Measurements from ENCODE around the gene CTSL. TPM values are rescaled to one million over a fixed set of nuclear protein-coding genes. Genes with fewer than 3 reads are reported as not detected.
A peak's percentile ranks its signal among the peaks of the same experiment; 100 is the strongest.

Gene CTSL
- total RNA-seq (2014; rRNA removed; shearing (Covaris generic); ENCODE audit: low replicate concordance), result not detected in 2 replicates

- Histone ChIP-seq H3K27ac (ENCODE audit: low read length) (no peak within 1 kb of the TSS), H3K9me3 (ENCODE audit: low read length) (no peaks in the 10 kb centered on the region), H3K36me3 (ENCODE audit: insufficient read depth, low read length) (no peaks in the 10 kb centered on the region), H2AFZ (ENCODE audit: low read length) (no peak within 1 kb of the TSS), H3K79me2 (ENCODE audit: low read length) (no peaks in the 10 kb centered on the region), H3K4me3 (ENCODE audit: low read length) (no peak within 1 kb of the TSS), H3K4me2 (ENCODE audit: low read depth, low read length, poor library complexity, severe bottlenecking) (no peak within 1 kb of the TSS), H3K27me3 (ENCODE audit: low read length) (no peaks in the 10 kb centered on the region), H3K9me2 (replicated peaks; ENCODE audit: insufficient read depth, low read length) (no peaks in the 10 kb centered on the region), H3K4me1 (ENCODE audit: low read length) (no peaks in the 10 kb centered on the region), H3K9ac (ENCODE audit: low read length) (no peak within 1 kb of the TSS), H4K20me1 (ENCODE audit: insufficient read depth, low read depth, low read length) (no peaks in the 10 kb centered on the region)
- no peak for DNase-seq
These were observed at the start of gene CTSL for GRCh38 chr9:87725900-87726709. CTSL (plus strand) TSS chr9:87726119; CDS start chr9:87727604, 1,485 bp downstream.

- H3K79me2 ChIP-seq (ENCODE audit: low read length), result no peaks in the 10 kb centered on the region
- H3K4me2 ChIP-seq (ENCODE audit: low read depth, low read length, poor library complexity, severe bottlenecking), result no peak overlapping the region
- H3K4me1 ChIP-seq (ENCODE audit: low read length), result no peaks in the 10 kb centered on the region
- H2AFZ ChIP-seq (ENCODE audit: low read length), result no peak overlapping the region
- H4K20me1 ChIP-seq (ENCODE audit: insufficient read depth, low read depth, low read length), result no peaks in the 10 kb centered on the region
- no peaks in the 10 kb centered on the region for H3K36me3 ChIP-seq (ENCODE audit: insufficient read depth, low read length)
- DNase-seq, result no peak
- H3K9ac ChIP-seq (ENCODE audit: low read length), result no peak overlapping the region
- H3K4me3 ChIP-seq (ENCODE audit: low read length), result no peak overlapping the region
- no peaks in the 10 kb centered on the region for H3K9me2 ChIP-seq (replicated peaks; ENCODE audit: insufficient read depth, low read length)
- H3K27me3 ChIP-seq (ENCODE audit: low read length), result no peaks in the 10 kb centered on the region
- H3K9me3 ChIP-seq (ENCODE audit: low read length), result no peaks in the 10 kb centered on the region
- H3K27ac ChIP-seq (ENCODE audit: low read length), result no peak overlapping the region
These were observed 48.7 kb upstream of the CTSL start for GRCh38 chr9:87676976-87677775.

- Histone ChIP-seq H3K9ac (ENCODE audit: low read length) (no peak overlapping the region), H3K4me3 (ENCODE audit: low read length) (no peak overlapping the region), H4K20me1 (ENCODE audit: insufficient read depth, low read depth, low read length) (no peaks in the 10 kb centered on the region), H3K9me2 (replicated peaks; ENCODE audit: insufficient read depth, low read length) (no peaks in the 10 kb centered on the region), H3K79me2 (ENCODE audit: low read length) (no peaks in the 10 kb centered on the region), H2AFZ (ENCODE audit: low read length) (no peak overlapping the region), H3K9me3 (ENCODE audit: low read length) (no peaks in the 10 kb centered on the region), H3K4me2 (ENCODE audit: low read depth, low read length, poor library complexity, severe bottlenecking) (no peak overlapping the region), H3K27me3 (ENCODE audit: low read length) (no peaks in the 10 kb centered on the region), H3K36me3 (ENCODE audit: insufficient read depth, low read length) (no peaks in the 10 kb centered on the region), H3K4me1 (ENCODE audit: low read length) (no peaks in the 10 kb centered on the region), H3K27ac (ENCODE audit: low read length) (no peak overlapping the region)
- DNase-seq, result no peak
These were observed 47.9 kb upstream of the CTSL start for GRCh38 chr9:87677776-87678587.

GRCh38 chr9:87678650-87679355, 47.1 kb upstream of the CTSL start:
- Histone ChIP-seq H3K4me3 (ENCODE audit: low read length) (no peak overlapping the region), H3K4me1 (ENCODE audit: low read length) (no peaks in the 10 kb centered on the region), H3K27ac (ENCODE audit: low read length) (no peak overlapping the region), H3K27me3 (ENCODE audit: low read length) (no peaks in the 10 kb centered on the region), H3K9ac (ENCODE audit: low read length) (no peak overlapping the region), H3K9me3 (ENCODE audit: low read length) (no peaks in the 10 kb centered on the region), H3K79me2 (ENCODE audit: low read length) (no peaks in the 10 kb centered on the region), H3K4me2 (ENCODE audit: low read depth, low read length, poor library complexity, severe bottlenecking) (no peak overlapping the region), H4K20me1 (ENCODE audit: insufficient read depth, low read depth, low read length) (no peaks in the 10 kb centered on the region), H3K36me3 (ENCODE audit: insufficient read depth, low read length) (no peaks in the 10 kb centered on the region), H3K9me2 (replicated peaks; ENCODE audit: insufficient read depth, low read length) (no peaks in the 10 kb centered on the region), H2AFZ (ENCODE audit: low read length) (no peak overlapping the region)
- peak; percentile 72 for DNase-seq

GRCh38 chr9:87681271-87682061, 44.5 kb upstream of the CTSL start:
- Histone ChIP-seq H3K4me3 (ENCODE audit: low read length) (no peak overlapping the region), H3K27ac (ENCODE audit: low read length) (no peak overlapping the region), H3K9ac (ENCODE audit: low read length) (no peak overlapping the region), H3K27me3 (ENCODE audit: low read length) (no peaks in the 10 kb centered on the region), H3K9me3 (ENCODE audit: low read length) (no peaks in the 10 kb centered on the region), H3K4me1 (ENCODE audit: low read length) (no peaks in the 10 kb centered on the region), H3K9me2 (replicated peaks; ENCODE audit: insufficient read depth, low read length) (no peaks in the 10 kb centered on the region), H4K20me1 (ENCODE audit: insufficient read depth, low read depth, low read length) (no peaks in the 10 kb centered on the region), H3K36me3 (ENCODE audit: insufficient read depth, low read length) (no peaks in the 10 kb centered on the region), H3K4me2 (ENCODE audit: low read depth, low read length, poor library complexity, severe bottlenecking) (no peak overlapping the region), H3K79me2 (ENCODE audit: low read length) (no peaks in the 10 kb centered on the region), H2AFZ (ENCODE audit: low read length) (no peak overlapping the region)
- DNase-seq, result no peak

GRCh38 chr9:87682085-87682484, 43.8 kb upstream of the CTSL start:
- no peaks in the 10 kb centered on the region for H3K79me2 ChIP-seq (ENCODE audit: low read length)
- no peak overlapping the region for H2AFZ ChIP-seq (ENCODE audit: low read length)
- H3K4me3 ChIP-seq (ENCODE audit: low read length), result no peak overlapping the region
- H3K36me3 ChIP-seq (ENCODE audit: insufficient read depth, low read length), result no peaks in the 10 kb centered on the region
- no peak for DNase-seq
- H3K27me3 ChIP-seq (ENCODE audit: low read length), result no peaks in the 10 kb centered on the region
- H3K9me3 ChIP-seq (ENCODE audit: low read length), result no peaks in the 10 kb centered on the region
- H4K20me1 ChIP-seq (ENCODE audit: insufficient read depth, low read depth, low read length), result no peaks in the 10 kb centered on the region
- no peaks in the 10 kb centered on the region for H3K4me1 ChIP-seq (ENCODE audit: low read length)
- no peaks in the 10 kb centered on the region for H3K9me2 ChIP-seq (replicated peaks; ENCODE audit: insufficient read depth, low read length)
- H3K9ac ChIP-seq (ENCODE audit: low read length), result no peak overlapping the region
- H3K27ac ChIP-seq (ENCODE audit: low read length), result no peak overlapping the region
- H3K4me2 ChIP-seq (ENCODE audit: low read depth, low read length, poor library complexity, severe bottlenecking), result no peak overlapping the region

GRCh38 chr9:87682618-87683017, 43.3 kb upstream of the CTSL start:
- Histone ChIP-seq H3K9me3 (ENCODE audit: low read length) (no peaks in the 10 kb centered on the region), H3K79me2 (ENCODE audit: low read length) (no peaks in the 10 kb centered on the region), H3K27ac (ENCODE audit: low read length) (no peak overlapping the region), H3K27me3 (ENCODE audit: low read length) (no peaks in the 10 kb centered on the region), H3K4me2 (ENCODE audit: low read depth, low read length, poor library complexity, severe bottlenecking) (no peak overlapping the region), H4K20me1 (ENCODE audit: insufficient read depth, low read depth, low read length) (no peaks in the 10 kb centered on the region), H3K9ac (ENCODE audit: low read length) (no peak overlapping the region), H3K36me3 (ENCODE audit: insufficient read depth, low read length) (no peaks in the 10 kb centered on the region), H3K4me3 (ENCODE audit: low read length) (no peak overlapping the region), H3K4me1 (ENCODE audit: low read length) (no peaks in the 10 kb centered on the region), H2AFZ (ENCODE audit: low read length) (no peak overlapping the region), H3K9me2 (replicated peaks; ENCODE audit: insufficient read depth, low read length) (no peaks in the 10 kb centered on the region)
- DNase-seq, result no peak

Measured in Karpas-422 (cell line).